HepG2 (cell line): ENCODE data around the gene LAG3. TPM values are rescaled to one million over a fixed set of nuclear protein-coding genes. Genes with fewer than 3 reads are reported as not detected.

Experiments used
- ATAC-seq: fragments of 200-7000 bp; cut with Tn5 transposase; 3 replicates; pipeline ENCODE4 v1.9.1; 2020; ENCODE audit warnings: mild to moderate bottlenecking, moderate library complexity
- BruUV-seq: library from RNA; stranded (reverse); fragments of 400-500 nt; replicated peaks from 2 replicates; lab custom pipeline; 2021; lab: Mats Ljungman, UMichigan
- CTCF ChIA-PET: fragments of 300-600 bp; formaldehyde crosslinking; extraction: SDS; loops from one replicate; lab custom pipeline; 2021; ENCODE audit warnings: low total read pairs, inconsistent platforms, low intra/inter-chr PET ratio; lab: Yijun Ruan, JAX
- POLR2A ChIA-PET: fragments of 350-600 bp; sonication (Branson Sonifier 250); formaldehyde crosslinking; loops from one replicate; lab custom pipeline; 2020; ENCODE audit warnings: antibody characterized with exemption, inconsistent platforms; lab: Yijun Ruan, JAX
- DNase-seq: peaks from one replicate; pipeline ENCODE4 v3.0.0-alpha.2; 2015; ENCODE audit warnings: low spot score
- FAIRE-seq: peaks from 3 replicates; lab custom pipeline; 2011; peaks lifted over from hg19 to GRCh38; lab: Jason Lieb, UNC
- H2AFZ ChIP-seq: one replicate; pipeline ENCODE4 v1.6.1; 2011; ENCODE audit warnings: low read length, inconsistent platforms
- H3K27ac ChIP-seq: fragments of 300-600 bp; 3 replicates; pipeline ENCODE4 v1.8.0; 2011; ENCODE audit warnings: mixed run types, mild to moderate bottlenecking, mixed read lengths, low read length, inconsistent platforms; ENCODE audit not compliant: insufficient read depth; ENCODE audit errors: extremely low read length
- H3K27me3 ChIP-seq, 2 experiments: fragments of 200-600 bp in 1 of 2; 2 replicates in 1 of 2; 3 replicates in 1 of 2; pipeline versions ENCODE4 v1.6.0 to v1.8.0; 2011; ENCODE audit warnings: low read length in 2 of 2, mild to moderate bottlenecking in 2 of 2, moderate library complexity in 2 of 2, inconsistent platforms in 1 of 2; ENCODE audit not compliant: insufficient read depth in 2 of 2, control insufficient read depth in 1 of 2
- H3K36me3 ChIP-seq, 2 experiments: fragments of 200-600 bp in 1 of 2; replicated peaks in 1 of 2; 2 replicates in 1 of 2; 3 replicates in 1 of 2; pipeline versions ENCODE4 v1.5.1 to v1.8.0; 2011; ENCODE audit warnings: low read length in 2 of 2, inconsistent platforms in 1 of 2; ENCODE audit not compliant: insufficient read depth in 2 of 2, control insufficient read depth in 1 of 2
- H3K4me1 ChIP-seq: 2 replicates; pipeline ENCODE4 v1.5.1; 2012; ENCODE audit warnings: low read length, inconsistent platforms; ENCODE audit not compliant: insufficient read depth
- H3K4me2 ChIP-seq: 2 replicates; pipeline ENCODE4 v1.6.0; 2011; ENCODE audit warnings: low read depth, low read length, inconsistent platforms
- H3K4me3 ChIP-seq, 3 experiments: fragments of 200-600 bp in 1 of 3; sonication (generic), shearing (Covaris generic) in 1 of 3; replicated peaks in 1 of 3; 2 replicates each; pipeline ENCODE4 v1.5.1; 2011 to 2016; ENCODE audit warnings: low read length in 3 of 3, inconsistent platforms in 2 of 3, low read depth in 2 of 3, mild to moderate bottlenecking in 2 of 3, control low read depth in 1 of 3, mixed read lengths in 1 of 3; ENCODE audit not compliant: insufficient read depth in 1 of 3
- H3K79me2 ChIP-seq: one replicate; pipeline ENCODE4 v1.6.1; 2011; ENCODE audit warnings: low read length, inconsistent platforms; ENCODE audit not compliant: insufficient read depth
- H3K9ac ChIP-seq: 2 replicates; pipeline ENCODE4 v1.6.0; 2011; ENCODE audit warnings: mild to moderate bottlenecking, low read depth, low read length, inconsistent platforms; ENCODE audit not compliant: insufficient read depth
- H3K9me3 ChIP-seq: 2 replicates; pipeline ENCODE4 v1.5.1; 2012; ENCODE audit warnings: mild to moderate bottlenecking, low read length
- H4K20me1 ChIP-seq: 2 replicates; pipeline ENCODE4 v1.6.0; 2011; ENCODE audit warnings: inconsistent platforms, mild to moderate bottlenecking, low read length, moderate library complexity; ENCODE audit not compliant: insufficient read depth
- HNRNPH1 ChIP-seq: fragments of 200-400 bp; formaldehyde crosslinking; optimal IDR thresholded peaks from 2 replicates; pipeline ENCODE3; 2017; ENCODE audit warnings: mild to moderate bottlenecking, low read depth, low read length
- RCOR2 ChIP-seq: IDR thresholded peaks from 2 replicates; pipeline ENCODE4 v1.6.1; 2016; ENCODE audit warnings: missing biosample characterization, missing genetic modification reagents
- SP5 ChIP-seq: IDR thresholded peaks from 2 replicates; pipeline ENCODE4 v1.6.1; 2016; ENCODE audit warnings: low read depth, borderline replicate concordance
- SRSF4 ChIP-seq: fragments of 200-400 bp; formaldehyde crosslinking; IDR thresholded peaks from one replicate; pipeline ENCODE4 v1.6.1; 2018; ENCODE audit warnings: mild to moderate bottlenecking, low read depth, low read length, moderate library complexity; ENCODE audit not compliant: poor library complexity, severe bottlenecking
- ZFYVE20 ChIP-seq: sonication (generic); formaldehyde crosslinking; IDR thresholded peaks from 2 replicates; pipeline ENCODE4 v1.8.0; 2023; ENCODE audit warnings: low read depth, mild to moderate bottlenecking, moderate library complexity, missing genetic modification reagents, borderline replicate concordance
- WGBS: methylation state at CpG from one replicate; pipeline ENCODE4 v1.1.6; 2017; ENCODE audit warnings: low lambda C conversion rate; 5-methylcytosine and 5-hydroxymethylcytosine counted together
- in situ Hi-C: cut with HindIII; loops from 2 replicates; pipeline ENCODE4 v1.10.0; 2017; ENCODE audit warnings: low pct_unique_long_range_greater_than_20kb; ENCODE audit not compliant: extremely low pct_ligation_motif_present
- intact Hi-C: fragments of 100-400 bp; cut with micrococcal nuclease; formaldehyde crosslinking; loops from one replicate; pipeline ENCODE4 v1.10.0; 2022; ENCODE audit not compliant: unreplicated experiment
- polyA plus RNA-seq, 8 experiments: library from polyadenylated mRNA; depleted of rRNA in 3 of 8; stranded (reverse) in 7 of 8; unstranded in 1 of 8; fragments of >200 nt; fragmentation: Illumina TruSeq in 4 of 8; extraction: Trizol in 4 of 8; gene quantifications; 2 replicates each; pipeline versions ENCODE4 v1.2.1 to v1.2.3, GENCODE V29; 2011 to 2016; ENCODE audit warnings: low read depth in 4 of 8, missing spikeins in 1 of 8, mixed read lengths in 1 of 8; ENCODE audit not compliant: insufficient read depth in 1 of 8
- total RNA-seq, 5 experiments: library from RNA; depleted of rRNA; stranded (reverse); fragments of >200 nt; fragmentation: Illumina TruSeq; extraction: Trizol; gene quantifications; 2 replicates each; pipeline ENCODE4 v1.2.3, GENCODE V29; 2016; ENCODE audit warnings: low read depth in 1 of 5
- TF ChIP-seq, protein P1 (sequence below): sonication (generic); formaldehyde crosslinking; IDR thresholded peaks from 2 replicates; pipeline ENCODE4 v1.4.0; 2020; ENCODE audit warnings: missing genetic modification reagents
- TF ChIP-seq, protein P2 (sequence below): sonication (generic); formaldehyde crosslinking; IDR thresholded peaks from 2 replicates; pipeline ENCODE4 v1.5.1; 2020; ENCODE audit warnings: mild to moderate bottlenecking, missing genetic modification reagents
- TF ChIP-seq, protein P3 (sequence below): sonication (generic); formaldehyde crosslinking; conservative IDR thresholded peaks from 2 replicates; pipeline ENCODE4 v1.4.0; 2020; ENCODE audit warnings: missing genetic modification reagents
- TF ChIP-seq, protein P4 (sequence below): sonication (generic); formaldehyde crosslinking; IDR thresholded peaks from 2 replicates; pipeline ENCODE4 v1.8.0; 2022; ENCODE audit warnings: low read depth, missing genetic modification reagents

The LAG3 gene
- total and polyA plus RNA-seq, 2 of the 13 experiments (the other 11 are each of a cell fraction or from before 2014, with no cell fraction given) = 0.11 to 0.26 TPM

- 90% methylated on average over 6 of the region's 6 CpGs for WGBS
- peak overlapping the region; percentile 93 for H3K4me2 ChIP-seq
- peaks cover 20% of the 10 kb centered on the region for H3K79me2 ChIP-seq
- 0 out of 2 replicates have a peak, but pooled peaks cover 6% of the 10 kb centered on the region for H4K20me1 ChIP-seq
- peak overlapping the region; percentile 90; the same call in 1 of the 2 replicates for H3K9ac ChIP-seq
- H3K4me1 ChIP-seq = peaks cover 67% of the 10 kb centered on the region
- no peaks in the 10 kb centered on the region for H3K27me3 ChIP-seq
- in situ Hi-C loops (no loop called here), intact Hi-C loops (no loop called here)
- no peaks in the 10 kb centered on the region for H3K9me3 ChIP-seq
- peak overlapping the region; percentile 88 for H3K27ac ChIP-seq
- no peak for DNase-seq
- CTCF ChIA-PET = no interaction called here
- POLR2A ChIA-PET = interaction anchor here (0.9 to 8.3 kb wide), 3 partner anchors 9 to 45 kb away, joined by 4 to 162 read pairs (median 12); partner anchors contain the start of genes COPS7A and MLF2
- BruUV-seq = no TSS peak
- FAIRE-seq = no peak
- ATAC-seq = no peak
- H2AFZ ChIP-seq = no peak overlapping the region
- peaks cover 0 to 11% of the 10 kb centered on the region in 2 experiments; a peak in 1 of 5 replicates for H3K36me3 ChIP-seq
- H3K4me3 ChIP-seq = peak overlapping the region in 1 of 3 experiments; percentile 81; a peak in 3 of 6 replicates
- TF ChIP-seq, protein P1, sequence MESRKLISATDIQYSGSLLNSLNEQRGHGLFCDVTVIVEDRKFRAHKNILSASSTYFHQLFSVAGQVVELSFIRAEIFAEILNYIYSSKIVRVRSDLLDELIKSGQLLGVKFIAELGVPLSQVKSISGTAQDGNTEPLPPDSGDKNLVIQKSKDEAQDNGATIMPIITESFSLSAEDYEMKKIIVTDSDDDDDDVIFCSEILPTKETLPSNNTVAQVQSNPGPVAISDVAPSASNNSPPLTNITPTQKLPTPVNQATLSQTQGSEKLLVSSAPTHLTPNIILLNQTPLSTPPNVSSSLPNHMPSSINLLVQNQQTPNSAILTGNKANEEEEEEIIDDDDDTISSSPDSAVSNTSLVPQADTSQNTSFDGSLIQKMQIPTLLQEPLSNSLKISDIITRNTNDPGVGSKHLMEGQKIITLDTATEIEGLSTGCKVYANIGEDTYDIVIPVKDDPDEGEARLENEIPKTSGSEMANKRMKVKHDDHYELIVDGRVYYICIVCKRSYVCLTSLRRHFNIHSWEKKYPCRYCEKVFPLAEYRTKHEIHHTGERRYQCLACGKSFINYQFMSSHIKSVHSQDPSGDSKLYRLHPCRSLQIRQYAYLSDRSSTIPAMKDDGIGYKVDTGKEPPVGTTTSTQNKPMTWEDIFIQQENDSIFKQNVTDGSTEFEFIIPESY (CRISPR knock-in tag) = peak; percentile 40; the same call in 1 of the 2 replicates
- TF ChIP-seq, protein P2, sequence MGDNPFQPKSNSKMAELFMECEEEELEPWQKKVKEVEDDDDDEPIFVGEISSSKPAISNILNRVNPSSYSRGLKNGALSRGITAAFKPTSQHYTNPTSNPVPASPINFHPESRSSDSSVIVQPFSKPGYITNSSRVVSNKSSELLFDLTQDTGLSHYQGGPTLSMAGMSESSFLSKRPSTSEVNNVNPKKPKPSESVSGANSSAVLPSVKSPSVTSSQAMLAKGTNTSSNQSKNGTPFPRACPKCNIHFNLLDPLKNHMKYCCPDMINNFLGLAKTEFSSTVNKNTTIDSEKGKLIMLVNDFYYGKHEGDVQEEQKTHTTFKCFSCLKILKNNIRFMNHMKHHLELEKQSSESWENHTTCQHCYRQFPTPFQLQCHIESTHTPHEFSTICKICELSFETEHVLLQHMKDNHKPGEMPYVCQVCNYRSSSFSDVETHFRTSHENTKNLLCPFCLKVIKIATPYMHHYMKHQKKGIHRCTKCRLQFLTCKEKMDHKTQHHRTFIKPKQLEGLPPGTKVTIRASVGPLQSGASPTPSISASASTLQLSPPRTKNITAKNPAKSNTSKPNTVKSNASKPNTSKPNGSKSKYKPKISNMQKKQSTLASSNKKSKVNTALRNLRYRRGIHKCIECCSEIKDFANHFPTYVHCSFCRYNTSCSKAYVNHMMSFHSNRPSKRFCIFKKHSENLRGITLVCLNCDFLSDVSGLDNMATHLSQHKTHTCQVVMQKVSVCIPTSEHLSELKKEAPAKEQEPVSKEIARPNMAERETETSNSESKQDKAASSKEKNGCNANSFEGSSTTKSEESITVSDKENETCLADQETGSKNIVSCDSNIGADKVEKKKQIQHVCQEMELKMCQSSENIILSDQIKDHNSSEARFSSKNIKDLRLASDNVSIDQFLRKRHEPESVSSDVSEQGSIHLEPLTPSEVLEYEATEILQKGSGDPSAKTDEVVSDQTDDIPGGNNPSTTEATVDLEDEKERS = 0 out of 2 replicates have a peak, but pooled peaks have one; percentile 26
- TF ChIP-seq ZFYVE20 (CRISPR knock-in tag) (no peak), HNRNPH1 (no peak), SRSF4 (no peak), RCOR2 (CRISPR knock-in tag) (no peak), SP5 (CRISPR knock-in tag) (0 out of 2 replicates have a peak, but pooled peaks have one; percentile 34)
- TF ChIP-seq, protein P3, sequence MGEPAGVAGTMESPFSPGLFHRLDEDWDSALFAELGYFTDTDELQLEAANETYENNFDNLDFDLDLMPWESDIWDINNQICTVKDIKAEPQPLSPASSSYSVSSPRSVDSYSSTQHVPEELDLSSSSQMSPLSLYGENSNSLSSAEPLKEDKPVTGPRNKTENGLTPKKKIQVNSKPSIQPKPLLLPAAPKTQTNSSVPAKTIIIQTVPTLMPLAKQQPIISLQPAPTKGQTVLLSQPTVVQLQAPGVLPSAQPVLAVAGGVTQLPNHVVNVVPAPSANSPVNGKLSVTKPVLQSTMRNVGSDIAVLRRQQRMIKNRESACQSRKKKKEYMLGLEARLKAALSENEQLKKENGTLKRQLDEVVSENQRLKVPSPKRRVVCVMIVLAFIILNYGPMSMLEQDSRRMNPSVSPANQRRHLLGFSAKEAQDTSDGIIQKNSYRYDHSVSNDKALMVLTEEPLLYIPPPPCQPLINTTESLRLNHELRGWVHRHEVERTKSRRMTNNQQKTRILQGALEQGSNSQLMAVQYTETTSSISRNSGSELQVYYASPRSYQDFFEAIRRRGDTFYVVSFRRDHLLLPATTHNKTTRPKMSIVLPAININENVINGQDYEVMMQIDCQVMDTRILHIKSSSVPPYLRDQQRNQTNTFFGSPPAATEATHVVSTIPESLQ (CRISPR knock-in tag) = no peak
- TF ChIP-seq, protein P4, sequence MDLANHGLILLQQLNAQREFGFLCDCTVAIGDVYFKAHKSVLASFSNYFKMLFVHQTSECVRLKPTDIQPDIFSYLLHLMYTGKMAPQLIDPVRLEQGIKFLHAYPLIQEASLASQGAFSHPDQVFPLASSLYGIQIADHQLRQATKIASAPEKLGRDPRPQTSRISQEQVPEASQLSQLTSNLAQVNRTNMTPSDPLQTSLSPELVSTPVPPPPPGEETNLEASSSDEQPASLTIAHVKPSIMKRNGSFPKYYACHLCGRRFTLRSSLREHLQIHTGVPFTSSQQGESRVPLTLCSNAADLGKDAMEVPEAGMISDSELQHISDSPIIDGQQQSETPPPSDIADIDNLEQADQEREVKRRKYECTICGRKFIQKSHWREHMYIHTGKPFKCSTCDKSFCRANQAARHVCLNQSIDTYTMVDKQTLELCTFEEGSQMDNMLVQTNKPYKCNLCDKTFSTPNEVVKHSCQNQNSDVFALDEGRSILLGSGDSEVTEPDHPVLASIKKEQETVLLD (CRISPR knock-in tag) = no peak
Observed at GRCh38 chr12:6768990-6769389, 3.3 kb upstream of the LAG3 start.
